D721Med (cell line): ENCODE results near the gene ATP7B.
"Not testable (repeated sequence)": the region's sequence is repeated elsewhere in the genome, so short reads cannot be mapped to it uniquely, and the experiment has no call there.

Source experiments
- DNase-seq: peaks from one replicate; pipeline ENCODE4 v3.0.0; 2011; ENCODE audit warnings: low spot score; ENCODE audit not compliant: insufficient read length
- FAIRE-seq: peaks from 2 replicates; lab custom pipeline; 2011; peaks lifted over from hg19 to GRCh38; lab: Jason Lieb, UNC
- TF ChIP-seq, protein P1 (sequence below): IDR thresholded peaks from 2 replicates; pipeline ENCODE4 v1.5.1; 2012; ENCODE audit warnings: mild to moderate bottlenecking, control low read depth; ENCODE audit not compliant: insufficient read depth; ENCODE audit errors: missing control alignments

The ATP7B gene

DNA sequence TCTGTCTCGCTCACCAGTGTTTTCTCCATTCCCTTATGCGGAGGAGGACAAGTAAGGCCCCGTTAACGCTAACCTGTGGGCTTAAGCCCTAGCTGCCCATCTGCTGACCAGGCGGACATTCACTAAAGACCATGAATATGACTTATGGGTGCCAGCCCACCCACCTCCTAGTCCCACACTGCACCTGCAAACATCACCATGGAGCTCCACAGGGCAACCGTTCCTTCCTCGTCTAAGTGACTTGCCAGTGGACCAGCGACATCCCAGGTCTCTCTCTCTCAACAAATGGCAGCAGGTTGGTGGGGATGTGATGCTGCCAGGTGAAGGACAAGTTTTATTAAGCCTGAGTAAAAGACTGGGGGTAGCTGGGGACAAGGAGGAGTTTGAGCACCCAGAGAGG, 94.3 kb downstream of the ATP7B start:
- DNase-seq (no peak), FAIRE-seq (no peak)
- TF ChIP-seq, protein P1, sequence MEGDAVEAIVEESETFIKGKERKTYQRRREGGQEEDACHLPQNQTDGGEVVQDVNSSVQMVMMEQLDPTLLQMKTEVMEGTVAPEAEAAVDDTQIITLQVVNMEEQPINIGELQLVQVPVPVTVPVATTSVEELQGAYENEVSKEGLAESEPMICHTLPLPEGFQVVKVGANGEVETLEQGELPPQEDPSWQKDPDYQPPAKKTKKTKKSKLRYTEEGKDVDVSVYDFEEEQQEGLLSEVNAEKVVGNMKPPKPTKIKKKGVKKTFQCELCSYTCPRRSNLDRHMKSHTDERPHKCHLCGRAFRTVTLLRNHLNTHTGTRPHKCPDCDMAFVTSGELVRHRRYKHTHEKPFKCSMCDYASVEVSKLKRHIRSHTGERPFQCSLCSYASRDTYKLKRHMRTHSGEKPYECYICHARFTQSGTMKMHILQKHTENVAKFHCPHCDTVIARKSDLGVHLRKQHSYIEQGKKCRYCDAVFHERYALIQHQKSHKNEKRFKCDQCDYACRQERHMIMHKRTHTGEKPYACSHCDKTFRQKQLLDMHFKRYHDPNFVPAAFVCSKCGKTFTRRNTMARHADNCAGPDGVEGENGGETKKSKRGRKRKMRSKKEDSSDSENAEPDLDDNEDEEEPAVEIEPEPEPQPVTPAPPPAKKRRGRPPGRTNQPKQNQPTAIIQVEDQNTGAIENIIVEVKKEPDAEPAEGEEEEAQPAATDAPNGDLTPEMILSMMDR = no peak

DNA sequence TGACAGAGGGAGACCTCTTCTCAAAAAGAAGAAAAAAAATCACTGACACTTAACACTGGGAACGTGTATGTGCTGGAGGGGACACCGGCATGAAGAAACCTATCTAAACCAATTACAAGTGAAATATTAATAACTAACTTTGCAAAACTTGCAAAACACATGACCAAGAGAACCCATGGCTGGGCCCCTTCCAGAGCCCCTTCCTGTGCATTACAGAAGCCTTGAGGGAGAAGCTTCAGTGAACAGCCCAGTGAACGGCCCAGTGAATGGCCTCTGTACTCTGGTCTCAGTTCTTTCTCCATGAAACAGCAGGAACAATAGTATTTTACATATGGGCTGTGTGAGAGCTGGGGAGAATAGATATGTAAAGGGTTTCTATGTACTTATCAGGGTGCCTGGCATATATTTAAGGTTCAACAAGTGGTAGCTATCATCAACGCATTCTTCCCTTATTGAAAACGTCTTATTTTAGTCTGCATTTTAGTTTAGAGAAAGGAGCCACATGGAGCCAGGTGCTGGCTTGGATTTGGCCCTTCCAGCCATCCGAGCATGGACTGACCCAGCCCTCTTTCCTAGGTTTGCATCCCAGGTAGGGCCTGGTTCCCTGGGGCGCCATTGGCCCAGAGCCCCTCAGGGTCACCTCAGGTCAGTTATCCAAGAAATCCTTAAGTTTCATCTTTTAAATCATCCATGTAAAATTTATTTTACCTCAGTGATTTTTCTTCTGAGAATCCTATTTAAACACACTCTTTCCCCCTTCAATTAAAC, 95.0 kb downstream of the ATP7B start:
- FAIRE-seq = no peak
- DNase-seq = no peak
- TF ChIP-seq, protein P1 = no peak

DNA sequence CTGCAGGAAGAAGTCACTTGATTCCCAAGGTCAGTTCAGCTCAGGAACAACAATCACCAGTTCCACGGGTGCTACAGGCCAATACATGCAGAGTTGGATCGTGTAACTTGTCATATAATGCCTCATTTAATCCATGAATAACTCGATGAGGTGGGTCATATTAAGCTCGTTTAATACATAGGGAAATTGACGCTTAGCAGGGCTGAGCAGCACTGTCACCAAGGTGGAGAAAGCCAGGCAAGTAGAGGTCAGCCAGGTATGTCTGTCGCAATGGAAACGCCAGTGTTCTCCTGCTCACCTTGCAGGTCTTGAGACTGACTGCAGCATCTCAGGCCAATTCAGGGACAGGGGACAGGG, 97.1 kb downstream of the ATP7B start:
- no peak for DNase-seq
- FAIRE-seq = no peak
- TF ChIP-seq, protein P1 = no peak

DNA sequence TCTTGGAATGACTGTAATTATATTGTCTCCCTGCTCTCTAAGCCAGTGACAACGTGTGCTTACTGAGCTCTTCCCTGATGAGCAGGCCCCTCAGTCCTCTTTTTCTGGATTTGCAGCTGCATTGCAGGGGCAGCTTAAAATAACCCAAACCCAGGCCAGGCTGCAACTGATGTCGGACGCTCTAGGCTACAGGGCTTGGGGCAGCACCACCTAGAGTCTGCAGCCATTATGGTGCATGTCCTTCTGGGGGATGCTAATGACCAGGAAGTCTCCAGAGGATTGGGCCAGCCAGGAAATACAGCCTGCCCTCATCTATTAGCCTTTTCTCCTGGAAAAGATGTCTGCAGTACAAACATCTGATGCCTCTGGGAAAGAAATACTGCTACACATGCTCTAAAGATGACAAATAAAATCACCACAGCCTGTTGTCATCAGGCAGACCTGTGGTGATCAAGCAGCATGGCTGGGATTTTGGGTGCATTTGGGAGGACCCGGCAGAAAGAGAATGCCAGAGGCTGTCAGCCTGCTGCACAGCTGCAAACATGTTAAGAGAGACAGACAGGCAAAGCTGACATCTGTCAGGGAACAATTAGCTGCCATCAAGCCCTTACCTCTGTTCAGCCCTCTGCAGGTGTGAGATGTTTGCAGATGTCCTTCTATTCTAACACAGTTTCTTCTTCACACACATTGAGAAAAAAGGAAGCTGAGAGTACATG, 97.7 kb downstream of the ATP7B start:
- no peak for FAIRE-seq
- DNase-seq = no peak
- TF ChIP-seq, protein P1 = no peak

DNA sequence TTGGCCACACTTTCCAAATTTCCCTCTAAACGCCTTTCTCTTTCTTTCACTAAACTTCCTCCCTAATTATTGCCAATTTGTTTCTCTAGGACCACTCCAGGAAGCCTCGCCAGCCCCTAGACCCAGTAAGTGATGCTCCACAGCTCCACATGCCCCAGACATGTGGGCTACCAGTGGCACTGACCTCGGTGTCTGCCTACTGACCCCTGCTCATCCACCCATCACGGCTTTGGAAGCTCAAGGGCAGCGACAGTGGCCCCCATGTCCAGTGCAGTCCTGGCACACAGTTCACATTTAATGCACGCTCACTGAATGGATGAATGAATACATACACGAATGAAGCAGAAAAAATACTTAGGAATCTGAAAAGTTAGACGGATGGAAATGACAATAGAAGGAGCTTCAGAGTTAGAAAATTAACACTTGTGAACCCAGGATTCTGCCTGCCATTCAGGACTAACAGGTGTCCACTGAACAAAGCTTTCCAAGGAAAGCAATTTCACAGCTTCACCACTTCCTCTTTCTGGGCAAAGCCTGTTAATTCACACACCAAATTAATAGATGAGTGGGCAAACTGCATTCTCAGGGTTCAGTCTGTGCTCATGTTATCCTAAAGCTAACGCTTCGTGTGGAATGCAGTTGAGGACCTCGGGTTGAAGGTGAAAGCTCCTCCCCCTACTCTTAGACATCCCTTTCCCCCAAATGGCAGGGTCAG, 98.6 kb downstream of the ATP7B start:
- FAIRE-seq = no peak
- TF ChIP-seq, protein P1 = no peak
- DNase-seq = no peak

DNA sequence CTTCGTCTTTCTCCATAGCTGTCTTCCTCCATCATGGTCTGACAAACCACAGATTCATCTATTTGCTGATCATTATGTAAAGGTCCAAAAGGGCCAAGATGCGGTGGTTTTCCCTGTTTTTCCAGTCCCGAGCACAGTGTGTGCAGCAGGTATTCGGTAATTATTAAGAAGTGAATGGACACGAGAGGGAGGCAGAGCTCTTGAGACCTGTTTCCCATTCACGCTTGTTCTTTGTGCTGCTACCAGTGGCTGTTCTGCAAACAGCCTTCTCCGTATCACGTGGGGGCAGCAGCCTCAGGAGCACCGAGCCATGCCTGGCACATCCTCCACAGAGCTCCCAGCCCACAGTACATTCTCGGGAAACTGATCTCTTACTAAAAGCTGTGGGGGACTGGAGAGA, 99.2 kb downstream of the ATP7B start:
- DNase-seq = no peak
- TF ChIP-seq, protein P1 = no peak
- FAIRE-seq = no peak

DNA sequence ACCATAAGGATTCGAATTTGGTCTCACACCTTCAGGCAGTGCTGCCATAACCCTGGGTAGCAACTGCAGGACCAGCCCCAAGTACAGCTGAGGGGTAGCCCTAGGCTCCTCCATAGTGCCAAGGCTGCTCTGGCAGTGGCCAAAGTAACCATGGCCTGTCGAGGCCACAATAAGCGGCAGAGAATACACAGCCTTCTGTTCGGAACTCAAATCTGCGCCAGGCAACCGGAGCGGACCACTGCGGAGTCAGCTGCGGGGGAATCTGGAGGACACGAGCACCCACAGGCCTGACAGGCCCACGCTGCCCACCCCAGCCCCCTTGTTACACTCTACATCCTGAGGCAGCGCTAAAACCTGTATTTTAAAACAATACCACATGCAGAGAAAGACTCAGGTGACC, 100.7 kb downstream of the ATP7B start:
- DNase-seq = no peak
- TF ChIP-seq, protein P1 = no peak
- no peak for FAIRE-seq

DNA sequence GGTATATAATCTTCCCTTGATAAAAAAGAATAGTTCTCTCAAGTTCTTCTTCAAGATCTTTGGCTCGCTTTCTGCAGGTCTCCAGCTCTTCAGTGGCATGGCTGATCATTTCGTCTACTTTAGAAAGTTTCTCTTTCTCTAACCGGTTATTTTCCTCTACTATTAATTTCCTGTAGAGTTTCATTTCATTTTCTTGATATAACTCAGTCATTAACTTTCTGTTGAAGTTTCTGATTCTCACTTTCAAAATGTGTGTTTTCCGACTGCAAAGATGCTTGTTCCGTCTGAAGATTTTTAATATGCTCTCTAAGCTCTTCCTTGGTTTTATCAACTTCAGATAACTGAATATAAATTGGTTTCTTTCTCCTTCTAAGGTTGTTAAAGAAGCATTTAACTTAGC, 102.0 kb downstream of the ATP7B start:
- DNase-seq = not testable (repeated sequence)

More for the DNA sequence above, 102.0 kb downstream of the ATP7B start:
- FAIRE-seq = not testable (repeated sequence)
